Erythroblast (primary cell): Measurements from ENCODE around the gene CAMKMT.

ENCODE experiments used
- GATA1 ChIP-seq: IDR thresholded peaks from 2 replicates; pipeline ENCODE4 v1.6.1; 2011; ENCODE audit warnings: low read depth, mild to moderate bottlenecking, control low read depth, low read length, moderate library complexity
- POLR2A ChIP-seq: IDR thresholded peaks from 2 replicates; pipeline ENCODE4 v1.6.1; 2011; ENCODE audit warnings: mild to moderate bottlenecking, low read length

DNA sequence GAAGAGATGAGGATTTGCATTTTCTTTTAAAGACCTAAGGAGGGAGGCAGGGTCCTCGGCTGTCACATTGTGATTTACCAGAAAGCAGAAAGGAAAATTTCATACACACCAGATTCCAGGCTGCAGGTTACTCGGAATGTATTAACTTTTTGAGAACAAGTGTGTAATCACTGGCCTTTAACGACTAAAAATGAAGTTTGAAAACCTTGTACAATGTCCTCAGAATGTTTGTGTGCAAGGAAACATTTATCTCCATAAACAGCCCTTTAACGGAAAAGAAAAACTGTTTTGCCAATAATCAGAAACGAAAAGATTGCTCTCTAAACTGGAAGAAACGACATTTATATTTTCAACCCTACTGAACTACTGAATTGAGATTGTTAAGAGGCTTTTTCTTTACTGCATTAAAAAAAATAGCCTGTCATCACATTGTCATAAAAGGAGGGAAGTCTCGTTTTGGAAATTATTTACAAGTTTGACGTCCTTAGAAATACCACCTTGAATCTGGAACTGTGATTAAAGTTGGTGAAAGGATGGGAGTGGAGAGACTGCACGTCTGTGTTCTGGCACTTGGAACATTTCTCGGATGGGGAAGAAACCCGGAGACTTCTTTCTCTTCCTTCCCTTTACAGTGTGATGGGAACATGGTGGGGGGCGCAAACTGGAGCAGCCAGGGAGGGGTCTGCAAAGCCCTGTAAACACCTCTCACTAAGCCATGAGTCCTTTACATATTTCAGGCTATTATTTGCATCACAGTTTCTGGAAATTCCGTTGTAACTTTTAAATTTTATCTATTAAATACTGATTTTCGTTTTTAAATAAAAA lies 445.7 kb downstream of the CAMKMT start:
- TF ChIP-seq POLR2A (no peak), GATA1 (no peak)
